Upper lobe of left lung (tissue), 4 donors: Measurements from ENCODE around the gene ACTL10.

Source experiments
- POLR2A ChIP-seq, 4 donors: fragments of 450-650 bp; IDR thresholded peaks; one replicate each; pipeline ENCODE4 v1.5.1; 2016 to 2017; ENCODE audit warnings: antibody characterized with exemption in 4 of 4, mild to moderate bottlenecking in 2 of 4
- POLR2AphosphoS5 ChIP-seq, 2 donors: sonication (generic); formaldehyde crosslinking; IDR thresholded peaks; one replicate each; pipeline ENCODE4 v1.5.1; 2017; ENCODE audit warnings: antibody characterized with exemption in 2 of 2
- TF ChIP-seq, protein P1 (sequence below), 6 experiments: fragments of 450-650 bp in 4 of 6; fragments of 200-600 bp in 2 of 6; sonication (generic) in 2 of 6; IDR thresholded peaks; one replicate each; pipeline ENCODE4 v1.5.1; 2016 to 2019; ENCODE audit warnings: antibody characterized with exemption in 6 of 6

DNA sequence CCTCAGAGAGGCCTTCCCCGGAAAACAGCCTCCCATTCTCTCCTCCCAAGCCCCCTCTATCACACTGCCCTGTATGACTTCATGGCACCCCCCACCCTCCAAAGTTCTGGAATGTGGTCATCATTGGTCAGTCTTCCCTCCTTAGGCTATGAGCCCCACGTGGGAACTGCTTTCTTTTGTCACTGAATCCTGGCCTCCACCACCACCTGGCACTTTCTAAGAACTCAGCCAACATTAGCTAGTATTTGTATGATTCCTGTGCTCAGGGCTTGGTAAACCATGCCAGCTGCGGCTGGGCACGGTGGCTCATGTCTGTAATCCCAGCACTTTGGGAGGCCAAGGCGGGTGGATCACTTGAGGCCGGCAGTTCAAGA lies 27.9 kb downstream of the ACTL10 start:
- TF ChIP-seq, protein P1, sequence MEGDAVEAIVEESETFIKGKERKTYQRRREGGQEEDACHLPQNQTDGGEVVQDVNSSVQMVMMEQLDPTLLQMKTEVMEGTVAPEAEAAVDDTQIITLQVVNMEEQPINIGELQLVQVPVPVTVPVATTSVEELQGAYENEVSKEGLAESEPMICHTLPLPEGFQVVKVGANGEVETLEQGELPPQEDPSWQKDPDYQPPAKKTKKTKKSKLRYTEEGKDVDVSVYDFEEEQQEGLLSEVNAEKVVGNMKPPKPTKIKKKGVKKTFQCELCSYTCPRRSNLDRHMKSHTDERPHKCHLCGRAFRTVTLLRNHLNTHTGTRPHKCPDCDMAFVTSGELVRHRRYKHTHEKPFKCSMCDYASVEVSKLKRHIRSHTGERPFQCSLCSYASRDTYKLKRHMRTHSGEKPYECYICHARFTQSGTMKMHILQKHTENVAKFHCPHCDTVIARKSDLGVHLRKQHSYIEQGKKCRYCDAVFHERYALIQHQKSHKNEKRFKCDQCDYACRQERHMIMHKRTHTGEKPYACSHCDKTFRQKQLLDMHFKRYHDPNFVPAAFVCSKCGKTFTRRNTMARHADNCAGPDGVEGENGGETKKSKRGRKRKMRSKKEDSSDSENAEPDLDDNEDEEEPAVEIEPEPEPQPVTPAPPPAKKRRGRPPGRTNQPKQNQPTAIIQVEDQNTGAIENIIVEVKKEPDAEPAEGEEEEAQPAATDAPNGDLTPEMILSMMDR (IDR thresholded peaks at IDR 0.05) = no peak
- TF ChIP-seq POLR2AphosphoS5 (IDR thresholded peaks at IDR 0.05) (no peak), POLR2A (IDR thresholded peaks at IDR 0.05) (no peak)
